Prostate gland (tissue), 2 donors: Measurements from ENCODE around the gene BMP2K.

Source experiments
- CTCF ChIP-seq, 4 experiments: fragments of 200-600 bp in 2 of 4; fragments of 450-650 bp in 2 of 4; sonication (generic) in 2 of 4; IDR thresholded peaks; 1 replicate in 3 of 4; 2 replicates in 1 of 4; pipeline ENCODE4 v1.5.1; 2016 to 2019; ENCODE audit warnings: antibody characterized with exemption in 4 of 4, mild to moderate bottlenecking in 2 of 4, moderate library complexity in 2 of 4
- POLR2A ChIP-seq: fragments of 450-650 bp; IDR thresholded peaks from one replicate; pipeline ENCODE4 v1.6.1; 2016; ENCODE audit warnings: antibody characterized with exemption, mild to moderate bottlenecking

- TF ChIP-seq CTCF (IDR thresholded peaks at IDR 0.05): no peak
- TF ChIP-seq POLR2A: no peak
Measured at GRCh38 chr4:78749258-78749971, 26.7 kb upstream of the BMP2K start.
